ENCODE measurements around the gene SSTR5. TPM values are rescaled to one million over a fixed set of nuclear protein-coding genes. Genes with fewer than 3 reads are reported as not detected.

Gene SSTR5
- polyA plus RNA-seq, 1 experiment, result not detected

DNA sequence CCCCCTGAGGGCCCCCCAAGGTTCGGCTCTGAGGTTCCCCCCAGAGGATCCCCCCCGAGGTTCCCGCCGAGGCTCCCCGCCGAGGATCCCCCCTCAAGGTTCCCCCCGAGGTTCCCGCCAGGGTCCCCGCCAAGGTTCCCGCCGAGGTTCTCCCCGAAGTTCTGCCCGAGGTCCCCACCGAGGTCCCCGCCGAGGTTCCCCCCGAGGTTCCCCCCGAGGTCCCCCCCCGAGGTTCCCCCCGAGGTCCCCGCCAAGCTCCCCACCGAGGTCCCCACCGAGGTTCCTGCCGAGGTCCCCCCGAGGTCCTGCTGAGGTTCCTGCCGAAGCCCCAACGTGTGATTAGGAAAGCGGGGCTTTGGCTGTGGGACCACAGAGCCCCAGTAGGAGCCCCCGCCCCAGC is 32.2 kb upstream of the SSTR5 start:
- POLR2A ChIA-PET, result no interaction called here
- Histone ChIP-seq H3K9me3 (ENCODE audit: control insufficient read depth, insufficient read depth, low read length) (peaks cover 28% of the 10 kb centered on the region), H3K27me3 (ENCODE audit: control insufficient read depth, insufficient read depth, low read length) (peaks cover 8% of the 10 kb centered on the region), H3K4me3 (ENCODE audit: low read depth, low read length) (no peak overlapping the region), H3K27ac (ENCODE audit: low read depth, low read length) (no peak overlapping the region)
- no peak for TF ChIP-seq CTCF (IDR thresholded peaks at IDR 0.05; ENCODE audit: low read depth, low read length)
- no peak for DNase-seq (ENCODE audit: low read depth, low spot score)
- CTCF ChIA-PET, result no interaction called here

DNA sequence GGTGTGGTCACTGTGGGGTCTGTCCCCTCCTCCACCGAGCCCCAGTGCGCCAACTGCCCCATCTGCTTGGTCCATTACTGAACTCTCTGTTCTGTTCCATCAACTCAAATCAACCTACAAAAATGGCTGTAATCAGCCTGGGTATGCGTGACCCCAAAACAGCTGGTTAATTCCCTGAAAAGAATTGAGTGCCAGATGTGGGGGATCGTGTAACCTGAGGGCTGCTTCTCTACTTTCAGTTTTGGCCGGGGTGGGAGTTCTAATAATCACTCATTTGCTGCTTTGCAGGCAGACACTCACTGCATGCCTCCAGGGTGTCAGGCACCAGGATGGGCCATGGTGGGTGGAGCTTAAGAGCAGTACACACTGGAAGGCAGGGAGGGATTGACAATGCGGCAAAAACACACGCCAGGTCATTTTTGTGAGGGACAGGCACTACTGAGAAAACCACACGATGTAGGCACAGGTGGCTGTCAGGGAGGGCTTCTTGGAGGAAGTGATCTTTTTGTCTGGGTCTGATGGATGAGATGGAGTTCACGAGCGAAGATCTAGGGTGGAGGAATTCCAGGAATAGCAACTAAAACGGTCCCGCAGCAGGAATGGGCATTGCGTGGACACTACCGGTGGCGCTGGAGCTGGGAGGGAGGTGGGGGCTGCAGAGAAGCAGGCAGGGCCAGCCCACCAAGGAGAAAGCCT is 30.4 kb upstream of the SSTR5 start:
- POLR2A ChIA-PET, result no interaction called here
- peaks cover 28% of the 10 kb centered on the region for H3K9me3 ChIP-seq (ENCODE audit: control insufficient read depth, insufficient read depth, low read length)

DNA sequence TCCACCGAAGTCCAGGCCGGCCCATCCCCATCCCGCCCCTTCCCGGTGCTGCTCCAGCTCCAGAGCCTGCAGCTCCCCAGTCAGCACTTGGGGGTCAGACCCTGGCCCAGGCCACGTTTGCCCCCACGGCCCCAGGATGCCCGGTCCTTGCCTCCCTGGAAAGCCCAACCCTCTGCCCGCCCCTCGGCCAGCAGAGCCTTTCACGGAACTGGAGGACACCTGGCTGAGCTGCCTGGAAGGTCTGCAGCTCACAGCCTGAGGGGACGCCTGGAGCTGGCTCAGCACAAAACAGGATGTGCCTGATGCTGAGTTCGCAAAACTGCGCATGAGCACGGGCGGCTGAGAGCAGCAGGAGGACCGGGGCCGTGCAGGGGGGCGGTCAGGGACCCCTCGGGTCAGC is 29.7 kb upstream of the SSTR5 start:
- ChIA-PET POLR2A (no interaction called here), CTCF (no interaction called here)
- Histone ChIP-seq H3K27ac (ENCODE audit: low read depth, low read length) (no peak overlapping the region), H3K4me3 (ENCODE audit: low read depth, low read length) (no peak overlapping the region), H3K27me3 (ENCODE audit: control insufficient read depth, insufficient read depth, low read length) (peaks cover 6% of the 10 kb centered on the region), H3K9me3 (ENCODE audit: control insufficient read depth, insufficient read depth, low read length) (peaks cover 28% of the 10 kb centered on the region)
- DNase-seq (ENCODE audit: low read depth, low spot score), result no peak
- TF ChIP-seq CTCF (IDR thresholded peaks at IDR 0.05; ENCODE audit: low read depth, low read length), result no peak

More for the DNA sequence above, 30.4 kb upstream of the SSTR5 start:
- no peak for DNase-seq (ENCODE audit: low read depth, low spot score)
- Histone ChIP-seq H3K27me3 (ENCODE audit: control insufficient read depth, insufficient read depth, low read length) (peaks cover 6% of the 10 kb centered on the region), H3K4me3 (ENCODE audit: low read depth, low read length) (no peak overlapping the region), H3K27ac (ENCODE audit: low read depth, low read length) (no peak overlapping the region)
- CTCF ChIA-PET, result interaction anchor here (0.7 kb wide), 1 partner anchor 15 kb away, joined by 3 read pairs; no protein-coding TSS in a partner anchor
- no peak for TF ChIP-seq CTCF (IDR thresholded peaks at IDR 0.05; ENCODE audit: low read depth, low read length)

DNA sequence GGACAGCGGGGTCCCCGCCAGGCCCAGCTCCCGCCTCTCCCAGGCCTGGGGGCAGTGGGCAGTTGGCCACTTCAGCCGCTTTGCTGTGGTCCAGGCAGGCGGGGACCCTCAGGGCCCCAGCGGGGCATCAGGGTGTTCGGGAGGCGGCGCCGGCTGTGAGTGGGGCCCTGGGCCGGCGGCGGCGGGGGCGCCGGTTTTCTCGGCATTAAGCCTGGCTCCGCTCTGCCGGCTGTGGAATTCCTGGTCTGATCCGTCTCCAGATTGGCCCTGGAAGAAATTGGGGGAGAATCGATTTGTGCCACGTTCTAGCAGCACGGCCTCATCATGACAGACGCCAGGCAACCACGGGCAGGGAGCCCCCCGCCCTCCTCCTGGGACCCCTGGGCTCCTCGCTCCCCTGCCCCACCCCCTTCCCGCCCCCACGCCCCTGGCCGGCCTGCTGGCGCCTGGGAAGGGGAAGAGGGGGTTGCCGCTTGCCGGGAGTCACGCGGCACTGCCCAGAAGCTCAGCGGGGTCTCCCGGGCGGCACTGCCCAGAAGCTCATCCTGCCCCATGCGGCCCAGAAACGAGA is 28.6 kb upstream of the SSTR5 start:
- Histone ChIP-seq H3K27me3 (ENCODE audit: control insufficient read depth, insufficient read depth, low read length) (peaks cover 6% of the 10 kb centered on the region), H3K27ac (ENCODE audit: low read depth, low read length) (no peak overlapping the region), H3K9me3 (ENCODE audit: control insufficient read depth, insufficient read depth, low read length) (peaks cover 25% of the 10 kb centered on the region), H3K4me3 (ENCODE audit: low read depth, low read length) (no peak overlapping the region)
- ChIA-PET POLR2A (no interaction called here), CTCF (interaction anchor here (2.8 kb wide), 1 partner anchor 13 kb away, joined by 12 read pairs; no protein-coding TSS in a partner anchor)
- TF ChIP-seq CTCF (IDR thresholded peaks at IDR 0.05; ENCODE audit: low read depth, low read length), result no peak
- no peak for DNase-seq (ENCODE audit: low read depth, low spot score)

Measured in AG04450 (cell line).